Measurements from ENCODE around the gene BRDT. TPM values are rescaled to one million over a fixed set of nuclear protein-coding genes. Genes with fewer than 3 reads are reported as not detected.

The BRDT gene
- not detected for total RNA-seq

- DNase-seq (ENCODE audit: low spot score) = no peak
Observed at GRCh38 chr1:91949356-91949699, at the start of gene BRDT. Gene BRDT (plus strand): TSS chr1:91949401. CDS start chr1:91962755, 13,354 bp downstream.

GRCh38 chr1:91900562-91900961 is 48.6 kb upstream of the BRDT start:
- no peak for DNase-seq (ENCODE audit: low spot score)

DNA sequence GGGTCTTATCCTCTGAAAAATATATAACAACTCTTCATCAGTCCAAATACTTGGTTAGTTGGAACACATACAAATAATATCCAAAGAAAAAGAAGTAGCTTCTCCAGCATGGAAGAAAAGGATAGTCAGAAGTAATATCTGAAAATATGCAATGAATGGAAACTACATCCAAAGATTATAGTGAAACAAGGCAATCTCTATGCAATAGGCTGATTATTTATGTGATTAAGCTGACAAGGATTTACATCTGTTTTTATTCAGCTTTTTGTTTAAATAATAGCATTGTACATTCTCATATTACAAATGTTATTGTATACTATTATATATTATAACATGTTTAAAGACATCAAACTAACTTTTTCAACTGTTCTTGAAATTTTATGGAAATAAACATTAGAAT is 48.0 kb upstream of the BRDT start:
- no peak for DNase-seq (ENCODE audit: low spot score)

DNA sequence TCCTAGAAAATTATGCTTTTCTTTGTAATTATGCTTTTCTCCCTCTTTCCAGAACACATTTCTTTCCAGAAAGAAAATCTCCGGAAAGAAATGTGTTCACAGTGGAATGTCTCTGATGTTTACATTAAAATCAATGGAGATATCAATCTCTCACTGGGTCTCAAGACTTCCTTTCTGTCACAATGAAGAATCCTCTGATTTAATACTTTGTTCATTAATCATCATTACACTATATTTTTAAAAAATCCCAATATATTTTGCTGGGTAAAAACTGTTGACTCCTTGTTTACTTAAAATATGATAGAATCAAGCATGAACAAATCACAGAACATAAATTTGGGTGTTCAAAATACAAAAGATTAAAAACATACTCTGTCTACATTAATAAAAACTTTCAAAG is 36.9 kb upstream of the BRDT start:
- no peak for DNase-seq (ENCODE audit: low spot score)

GRCh38 chr1:91913018-91913417 is 36.2 kb upstream of the BRDT start:
- DNase-seq (ENCODE audit: low spot score) = no peak

DNA sequence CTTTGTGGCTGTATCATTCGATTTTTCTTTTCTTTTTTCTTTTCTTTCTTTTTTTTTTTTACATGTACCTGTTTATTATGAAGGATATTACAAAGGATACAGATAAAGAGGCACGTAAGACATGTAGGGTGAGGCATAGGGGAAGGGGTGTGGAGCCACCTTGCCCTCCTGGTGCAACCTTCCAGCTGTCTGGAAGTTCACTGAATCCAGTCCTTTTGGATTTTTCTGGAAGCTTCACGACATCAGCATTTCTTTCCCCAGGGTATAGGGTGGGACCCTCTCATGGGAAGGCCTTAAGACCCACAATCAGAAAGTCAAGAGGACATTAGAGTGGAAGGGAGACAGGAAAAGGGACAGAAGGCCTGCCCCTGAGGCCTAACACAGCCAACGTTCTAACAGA is 33.2 kb upstream of the BRDT start:
- DNase-seq (ENCODE audit: low spot score) = no peak

- DNase-seq (ENCODE audit: low spot score) = no peak
Observed at GRCh38 chr1:91916811-91917460, 32.3 kb upstream of the BRDT start.

- no peak for DNase-seq (ENCODE audit: low spot score)
Observed at GRCh38 chr1:91919962-91920361, 29.2 kb upstream of the BRDT start.

DNA sequence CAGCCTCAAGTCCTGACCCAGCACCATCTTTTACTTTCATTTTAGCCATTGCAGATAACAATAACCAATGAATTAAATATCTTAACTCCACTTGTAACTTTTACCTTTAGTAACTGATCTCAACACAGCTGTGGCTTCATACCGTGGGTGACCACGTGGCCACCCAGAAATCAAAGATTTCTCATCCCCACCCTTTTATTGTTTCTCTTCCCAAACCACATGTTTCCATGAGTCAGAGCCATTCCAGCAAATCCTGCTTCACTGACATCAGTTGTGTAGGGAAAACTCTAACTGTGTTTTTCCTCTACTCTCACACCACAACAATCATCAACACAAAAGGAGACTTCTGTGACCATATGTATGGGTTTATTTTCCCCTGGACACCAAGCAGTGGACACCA is 25.1 kb upstream of the BRDT start:
- no peak for DNase-seq (ENCODE audit: low spot score)

GRCh38 chr1:91925644-91926435 is 23.4 kb upstream of the BRDT start:
- DNase-seq (ENCODE audit: low spot score) = no peak

DNA sequence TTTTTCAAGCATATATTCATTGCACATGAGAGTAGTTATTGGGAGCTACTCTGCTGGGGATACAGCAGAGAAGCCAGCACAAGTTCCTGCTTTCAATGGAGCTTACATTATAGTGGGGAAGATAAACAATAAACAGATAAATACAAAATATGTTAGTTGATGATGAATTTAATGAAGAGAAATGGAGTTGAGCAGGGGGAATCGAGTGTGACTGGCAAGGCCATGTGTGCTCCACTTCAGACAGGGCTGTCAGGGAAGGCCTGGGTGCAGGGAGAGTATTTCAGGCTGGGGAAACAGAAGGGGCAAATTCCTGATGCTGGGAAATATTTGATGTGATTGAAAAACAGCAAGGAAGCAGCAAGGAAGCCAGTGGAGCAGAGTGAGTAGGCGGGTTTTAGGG is 21.2 kb upstream of the BRDT start:
- no peak for DNase-seq (ENCODE audit: low spot score)

- no peak for DNase-seq (ENCODE audit: low spot score)
Observed at GRCh38 chr1:91929250-91929649, 20.0 kb upstream of the BRDT start.

DNA sequence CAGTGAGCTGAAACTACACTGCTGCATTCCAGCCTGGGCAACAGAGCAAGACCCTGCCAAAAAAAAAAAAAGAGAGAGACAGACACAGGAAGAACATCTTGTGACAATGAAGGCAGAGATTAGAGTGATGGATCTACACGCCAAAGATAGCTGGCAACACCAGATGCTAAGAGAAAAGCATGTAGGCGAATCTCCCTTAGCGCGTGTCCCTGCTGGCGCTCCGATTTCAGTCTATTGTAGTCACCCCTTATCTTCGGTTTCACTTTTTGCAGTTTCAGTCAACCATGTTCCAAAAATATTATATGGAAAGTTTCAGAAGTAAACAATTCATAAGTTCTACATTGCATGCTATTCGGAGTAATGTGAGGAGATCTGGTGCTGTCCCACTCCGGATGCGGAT is 11.6 kb upstream of the BRDT start:
- DNase-seq (ENCODE audit: low spot score) = no peak

- no peak for DNase-seq (ENCODE audit: low spot score)
Observed at GRCh38 chr1:91940496-91940895, 8.7 kb upstream of the BRDT start.

DNA sequence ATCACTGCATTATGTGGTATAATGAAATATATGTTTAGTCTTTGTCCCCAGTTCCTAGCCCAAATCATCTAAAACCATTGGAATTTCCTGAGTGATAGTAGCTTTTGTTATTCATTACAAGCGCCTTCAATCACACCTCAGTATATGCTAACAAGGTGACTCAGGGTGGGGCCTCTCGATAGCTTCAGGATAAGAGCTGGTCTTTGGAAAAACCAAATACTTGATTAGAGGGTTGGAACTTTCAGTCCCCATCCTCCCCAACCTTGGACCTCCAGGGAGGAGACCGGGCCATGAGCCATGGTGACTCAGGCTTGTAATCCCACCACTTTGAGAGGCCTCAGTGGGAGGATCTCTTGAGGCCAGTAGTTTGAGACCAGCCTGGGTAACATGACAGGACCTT is 5.1 kb upstream of the BRDT start:
- DNase-seq (ENCODE audit: low spot score) = no peak

- DNase-seq (ENCODE audit: low spot score) = no peak
Observed at GRCh38 chr1:91948097-91948496, 1.1 kb upstream of the BRDT start.

DNA sequence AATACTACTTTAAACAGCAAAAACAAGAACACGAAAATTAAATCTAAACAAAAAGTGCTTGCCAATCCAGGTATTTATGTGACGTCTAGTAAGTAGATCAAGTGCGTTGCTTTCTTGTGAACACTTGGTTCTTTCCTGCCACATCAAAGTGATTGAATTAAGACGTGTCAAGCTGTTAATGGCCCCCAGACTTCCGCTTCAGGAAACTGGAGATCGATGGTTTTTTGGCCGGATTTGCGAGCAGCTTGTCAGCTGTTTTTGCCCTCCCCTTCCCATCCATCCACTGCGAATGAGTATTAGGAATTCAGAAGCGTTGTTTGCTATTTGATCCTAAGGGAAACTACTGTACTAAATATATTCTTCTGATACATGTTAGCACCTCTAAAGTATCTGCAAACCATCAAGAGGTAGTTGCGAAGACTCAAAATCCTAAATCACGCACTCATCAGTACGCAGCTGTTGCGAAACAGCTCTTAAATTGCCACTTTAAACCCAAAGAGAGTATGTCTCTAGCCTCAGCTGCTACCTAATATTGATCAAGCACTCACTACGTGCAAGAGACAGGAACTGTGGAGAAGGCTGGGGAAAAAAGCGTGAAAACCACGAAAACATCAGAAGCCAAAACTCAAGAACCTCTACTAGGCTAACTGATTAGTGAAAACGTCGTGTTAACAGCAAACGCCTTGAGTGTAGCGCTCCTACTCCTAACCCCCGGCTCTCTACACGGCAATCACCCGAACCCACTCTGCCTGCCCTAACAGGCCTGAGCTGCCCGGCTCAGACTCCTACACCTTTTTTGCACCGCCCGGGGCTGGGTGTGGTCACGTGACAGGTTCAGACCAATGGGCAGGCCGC is 473 bp upstream of the BRDT start:
- no peak for DNase-seq (ENCODE audit: low spot score)

GRCh38 chr1:91952187-91952586 is 3.0 kb downstream of the BRDT start:
- DNase-seq (ENCODE audit: low spot score) = no peak

- DNase-seq (ENCODE audit: low spot score) = no peak
Observed at GRCh38 chr1:91958926-91959325, 9.7 kb downstream of the BRDT start.

GRCh38 chr1:91968334-91968733 is 19.1 kb downstream of the BRDT start:
- DNase-seq (ENCODE audit: low spot score) = no peak

DNA sequence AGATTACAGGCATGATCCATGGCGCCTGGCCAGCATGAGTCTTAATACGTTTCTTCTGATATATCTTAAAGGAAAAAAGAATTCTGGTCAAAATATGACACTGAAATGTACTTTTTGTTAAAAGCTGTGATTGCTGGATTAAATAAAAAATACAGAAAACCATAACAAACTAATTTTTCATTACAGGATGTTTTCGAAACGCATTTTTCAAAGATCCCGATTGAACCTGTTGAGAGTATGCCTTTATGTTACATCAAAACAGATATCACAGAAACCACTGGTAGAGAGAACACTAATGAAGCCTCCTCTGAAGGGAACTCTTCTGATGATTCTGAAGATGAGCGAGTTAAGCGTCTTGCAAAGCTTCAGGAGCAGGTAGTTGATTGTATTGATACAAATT is 30.2 kb downstream of the BRDT start:
- DNase-seq (ENCODE audit: low spot score) = no peak

- no peak for DNase-seq (ENCODE audit: low spot score)
Observed at GRCh38 chr1:91980663-91981062, 31.5 kb downstream of the BRDT start.
